Ovary (tissue), 9 donors: ENCODE measurements around the gene PUS10. TPM values are rescaled to one million over a fixed set of nuclear protein-coding genes. Genes with fewer than 3 reads are reported as not detected.

ENCODE experiments used
- DNase-seq, 5 donors: peaks; one replicate each; pipeline ENCODE4 v3.0.0-alpha.2; 2019 to 2020
- H3K27ac ChIP-seq, 2 donors: fragments of 200-600 bp; one replicate each; pipeline versions ENCODE4 v1.5.1 to v1.8.0; 2019 to 2022
- H3K27me3 ChIP-seq: fragments of 200-600 bp; one replicate; pipeline ENCODE4 v1.8.0; 2022
- H3K36me3 ChIP-seq: fragments of 200-600 bp; sonication (generic); one replicate; pipeline ENCODE4 v1.5.1; 2019
- H3K4me1 ChIP-seq: one replicate; pipeline ENCODE4 v1.8.1; 2013; ENCODE audit warnings: mild to moderate bottlenecking, moderate library complexity; ENCODE audit not compliant: insufficient read depth
- H3K4me3 ChIP-seq: fragments of 200-600 bp; sonication (generic); one replicate; pipeline ENCODE4 v1.5.1; 2017
- H3K9me3 ChIP-seq, 2 donors: fragments of 200-600 bp in 1 of 2; sonication (generic) in 1 of 2; one replicate each; pipeline versions ENCODE4 v1.5.1 to v1.8.1; 2013 to 2019; ENCODE audit warnings: mild to moderate bottlenecking in 1 of 2, moderate library complexity in 1 of 2
- CTCF ChIP-seq, 3 donors: fragments of 450-650 bp in 2 of 3; fragments of 200-600 bp in 1 of 3; IDR thresholded peaks; one replicate each; pipeline versions ENCODE4 v1.5.1 to v1.8.0; 2016 to 2022; ENCODE audit warnings: antibody characterized with exemption in 3 of 3, mild to moderate bottlenecking in 1 of 3
- EP300 ChIP-seq: sonication (generic); formaldehyde crosslinking; IDR thresholded peaks from one replicate; pipeline ENCODE4 v1.6.1; 2017; ENCODE audit warnings: antibody characterized with exemption
- POLR2A ChIP-seq: fragments of 450-650 bp; IDR thresholded peaks from one replicate; pipeline ENCODE4 v1.6.1; 2017; ENCODE audit warnings: antibody characterized with exemption, mild to moderate bottlenecking, moderate library complexity
- WGBS, 3 donors: extraction: QIAGEN DNeasy Blood & Tissue Kit in 1 of 3; methylation state at CpG; one replicate each; pipeline versions ENCODE4 v1.1.5 to v1.1.7; 2013 to 2017; 5-methylcytosine and 5-hydroxymethylcytosine counted together
- intact Hi-C, 4 donors: fragments of 100-400 bp; cut with DNase I; formaldehyde crosslinking; loops; one replicate each; pipeline versions ENCODE4 v1.11.0 to v1.15.1; 2022 to 2023
- polyA plus RNA-seq, 2 donors: library from polyadenylated mRNA; stranded (reverse); fragments of 200-250 nt in 1 of 2; fragments of 350-450 nt in 1 of 2; fragmentation: Illumina TruSeq in 1 of 2; extraction: RNeasy Lipid Tissue Mini Kit (QIAGEN cat#74804) in 1 of 2; gene quantifications; one replicate each; pipeline ENCODE4 v1.2.3, GENCODE V29; 2013 to 2014
- total RNA-seq, 7 donors: library from RNA; depleted of rRNA in 2 of 7; stranded (reverse); fragments of >200 nt in 2 of 7; fragmentation: NEBNext Ultra II Directional in 3 of 7; extraction: Animal tissue kit (Norgen Biotek cat#: 25700) in 3 of 7; gene quantifications; one replicate each; pipeline versions ENCODE4 v1.1.0 to v1.2.4, GENCODE V29; 2016 to 2023
- donor health status: DM: no; HTN: no; CAD: no; lungs with moderate emphysema.
- donor health status: DM: no; HTN: no; CAD: no.
- donor health status: Bipolar disorder and iron deficiency.
- donor health status: DM: yes; HTN: yes; CAD: no.
- donor health status: DM: no; HTN: no; CAD: no.
- donor health status: DM: yes; HTN: yes; CAD: no.

The PUS10 gene
- total and polyA plus RNA-seq, 9 donors = 4.5 to 9.4 (median 6.7) TPM

GRCh38 chr2:60980071-60980815 lies 37.8 kb downstream of the PUS10 start:
- Histone ChIP-seq H3K27me3 (no peaks in the 10 kb centered on the region), H3K36me3 (no peaks in the 10 kb centered on the region), H3K27ac (no peak overlapping the region), H3K4me3 (no peak overlapping the region), H3K9me3 (no peaks in the 10 kb centered on the region), H3K4me1 (no peaks in the 10 kb centered on the region)
- no peak for TF ChIP-seq EP300
- TF ChIP-seq POLR2A = no peak
- TF ChIP-seq CTCF (IDR thresholded peaks at IDR 0.05) = no peak
- intact Hi-C loops = no loop called here
- 71 to 75% (median 75%) methylated on average over 3 of the region's 3 CpGs for WGBS, 3 donors
- DNase-seq = no peak

- 92 to 95% (median 94%) methylated on average over 4 of the region's 4 CpGs for WGBS, 3 donors
- Histone ChIP-seq H3K4me3 (no peak overlapping the region), H3K9me3 (no peaks in the 10 kb centered on the region), H3K27me3 (no peaks in the 10 kb centered on the region), H3K36me3 (no peaks in the 10 kb centered on the region), H3K27ac (no peak overlapping the region), H3K4me1 (no peaks in the 10 kb centered on the region)
- intact Hi-C loops = no loop called here
- TF ChIP-seq POLR2A = no peak
- no peak for TF ChIP-seq EP300
- TF ChIP-seq CTCF (IDR thresholded peaks at IDR 0.05) = no peak
- DNase-seq = no peak
Measured at GRCh38 chr2:60979231-60979630, 38.8 kb downstream of the PUS10 start.

- Histone ChIP-seq H3K4me3 (no peak overlapping the region), H3K36me3 (no peaks in the 10 kb centered on the region), H3K9me3 (no peaks in the 10 kb centered on the region), H3K27ac (no peak overlapping the region), H3K27me3 (no peaks in the 10 kb centered on the region), H3K4me1 (no peaks in the 10 kb centered on the region)
- intact Hi-C loops = no loop called here
- TF ChIP-seq CTCF (IDR thresholded peaks at IDR 0.05) = no peak
- DNase-seq = no peak
- WGBS, 3 donors = 63 to 67% (median 64%) methylated on average over 1 of the region's 1 CpG
Measured at GRCh38 chr2:60977562-60977895, 40.5 kb downstream of the PUS10 start.

GRCh38 chr2:60976875-60977561 lies 41.0 kb downstream of the PUS10 start:
- 59 to 70% (median 62%) methylated on average over 5 of the region's 5 CpGs for WGBS, 3 donors
- no peaks in the 10 kb centered on the region for H3K9me3 ChIP-seq

More at GRCh38 chr2:60976875-60977561, 41.0 kb downstream of the PUS10 start:
- Histone ChIP-seq H3K4me1 (no peaks in the 10 kb centered on the region), H3K36me3 (no peaks in the 10 kb centered on the region), H3K27ac (no peak overlapping the region), H3K27me3 (no peaks in the 10 kb centered on the region), H3K4me3 (no peak overlapping the region)
- TF ChIP-seq EP300 (no peak), CTCF (IDR thresholded peaks at IDR 0.05) (no peak), POLR2A (no peak)
- intact Hi-C loops = no loop called here
- DNase-seq = no peak
